ENCODE measurements around the gene SDC3.

DNA sequence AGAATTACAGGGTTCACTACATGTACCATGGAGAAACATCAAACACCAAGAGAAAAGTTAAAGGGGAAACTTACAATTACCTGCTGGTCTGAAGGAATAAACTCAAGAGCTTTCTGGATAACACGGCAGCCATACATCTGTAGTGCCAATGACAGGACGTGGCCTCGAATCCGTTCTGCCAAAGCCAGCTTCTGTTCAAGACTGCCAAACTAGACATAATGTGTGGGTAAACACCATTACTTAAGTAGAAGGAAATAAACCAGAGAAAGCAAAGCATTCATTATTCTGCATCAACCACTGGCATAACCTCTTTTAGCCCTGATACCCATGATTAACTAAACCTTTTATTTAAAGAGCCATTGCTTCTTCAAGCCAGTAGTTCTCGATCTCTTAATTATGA, 41.5 kb upstream of the SDC3 start:
- TF ChIP-seq, protein P1, sequence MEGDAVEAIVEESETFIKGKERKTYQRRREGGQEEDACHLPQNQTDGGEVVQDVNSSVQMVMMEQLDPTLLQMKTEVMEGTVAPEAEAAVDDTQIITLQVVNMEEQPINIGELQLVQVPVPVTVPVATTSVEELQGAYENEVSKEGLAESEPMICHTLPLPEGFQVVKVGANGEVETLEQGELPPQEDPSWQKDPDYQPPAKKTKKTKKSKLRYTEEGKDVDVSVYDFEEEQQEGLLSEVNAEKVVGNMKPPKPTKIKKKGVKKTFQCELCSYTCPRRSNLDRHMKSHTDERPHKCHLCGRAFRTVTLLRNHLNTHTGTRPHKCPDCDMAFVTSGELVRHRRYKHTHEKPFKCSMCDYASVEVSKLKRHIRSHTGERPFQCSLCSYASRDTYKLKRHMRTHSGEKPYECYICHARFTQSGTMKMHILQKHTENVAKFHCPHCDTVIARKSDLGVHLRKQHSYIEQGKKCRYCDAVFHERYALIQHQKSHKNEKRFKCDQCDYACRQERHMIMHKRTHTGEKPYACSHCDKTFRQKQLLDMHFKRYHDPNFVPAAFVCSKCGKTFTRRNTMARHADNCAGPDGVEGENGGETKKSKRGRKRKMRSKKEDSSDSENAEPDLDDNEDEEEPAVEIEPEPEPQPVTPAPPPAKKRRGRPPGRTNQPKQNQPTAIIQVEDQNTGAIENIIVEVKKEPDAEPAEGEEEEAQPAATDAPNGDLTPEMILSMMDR (IDR thresholded peaks at IDR 0.05; ENCODE audit: control extremely low read depth in 1 of 3, insufficient read depth in 1 of 3, low read depth in 1 of 3, low read length in 3 of 3), result no peak
- no peak for TF ChIP-seq JUND (IDR thresholded peaks at IDR 0.05; ENCODE audit: low read length)
- no peak for TF ChIP-seq SP1 (IDR thresholded peaks at IDR 0.05; ENCODE audit: low read depth, low read length)
- TF ChIP-seq POLR2A (IDR thresholded peaks at IDR 0.05; ENCODE audit: control extremely low read depth in 1 of 2, low read depth in 2 of 2, low read length in 2 of 2), result no peak
- no peak for TF ChIP-seq CBX5 (IDR thresholded peaks at IDR 0.05; ENCODE audit: low read depth, low read length)
- TF ChIP-seq TEAD4 (IDR thresholded peaks at IDR 0.05; ENCODE audit: low read depth, low read length), result no peak
- no peak for TF ChIP-seq CHD2 (IDR thresholded peaks at IDR 0.05; ENCODE audit: low read length)
- TF ChIP-seq, protein P2, sequence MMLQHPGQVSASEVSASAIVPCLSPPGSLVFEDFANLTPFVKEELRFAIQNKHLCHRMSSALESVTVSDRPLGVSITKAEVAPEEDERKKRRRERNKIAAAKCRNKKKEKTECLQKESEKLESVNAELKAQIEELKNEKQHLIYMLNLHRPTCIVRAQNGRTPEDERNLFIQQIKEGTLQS (IDR thresholded peaks at IDR 0.05; ENCODE audit: insufficient read depth, low read depth, low read length), result no peak
- TF ChIP-seq SP2 (IDR thresholded peaks at IDR 0.05; ENCODE audit: low read length), result no peak
- TF ChIP-seq NRF1 (IDR thresholded peaks at IDR 0.05; ENCODE audit: low read depth, low read length), result no peak
- no peak for TF ChIP-seq CREB1 (IDR thresholded peaks at IDR 0.05)
